ENCODE results near the gene CETN1.

- TF ChIP-seq CTCF (conservative IDR thresholded peaks at IDR 0.05; ENCODE audit: low read depth, low read length): no peak
- no peak for TF ChIP-seq EZH2 (IDR thresholded peaks at IDR 0.05; ENCODE audit: borderline replicate concordance, low read depth, low read length, poor library complexity, severe bottlenecking)
Observed at GRCh38 chr18:577643-578375, 2.4 kb upstream of the CETN1 start.

All from A673 (cell line).